Activated naive CD4-positive, alpha-beta T cell treated with anti-CD3 and anti-CD28 coated beads, Interleukin-2, amount 50 U/mL, for 24 hours (primary cell): ENCODE data around the gene C1QL1.

ENCODE experiments used
- H3K27ac Mint-ChIP-seq: one replicate; pipeline ENCODE4 v1.8.0; 2021; ENCODE audit warnings: mild to moderate bottlenecking, mixed read lengths
- H3K27me3 Mint-ChIP-seq: one replicate; pipeline ENCODE4 v1.8.0; 2021; ENCODE audit warnings: mixed read lengths
- H3K36me3 Mint-ChIP-seq: one replicate; pipeline ENCODE4 v1.8.0; 2021; ENCODE audit warnings: mixed read lengths
- H3K4me1 Mint-ChIP-seq: one replicate; pipeline ENCODE4 v1.8.0; 2021; ENCODE audit warnings: mixed read lengths
- H3K4me3 Mint-ChIP-seq: one replicate; pipeline ENCODE4 v1.8.0; 2021; ENCODE audit warnings: mild to moderate bottlenecking, mixed read lengths
- H3K9me3 Mint-ChIP-seq: one replicate; pipeline ENCODE4 v1.8.0; 2021; ENCODE audit warnings: mixed read lengths

Gene C1QL1

GRCh38 chr17:44997733-44998520 is 29.8 kb upstream of the C1QL1 start:
- H3K36me3 Mint-ChIP-seq: peaks cover 1% of the 10 kb centered on the region
- no peak overlapping the region for H3K4me3 Mint-ChIP-seq
- no peaks in the 10 kb centered on the region for H3K27me3 Mint-ChIP-seq
- no peaks in the 10 kb centered on the region for H3K9me3 Mint-ChIP-seq
- no peak overlapping the region for H3K27ac Mint-ChIP-seq
- H3K4me1 Mint-ChIP-seq: no peaks in the 10 kb centered on the region

GRCh38 chr17:44996304-44996703 is 28.2 kb upstream of the C1QL1 start:
- Mint-ChIP-seq H3K9me3 (no peaks in the 10 kb centered on the region), H3K4me1 (no peaks in the 10 kb centered on the region), H3K27ac (no peak overlapping the region), H3K27me3 (no peaks in the 10 kb centered on the region), H3K4me3 (no peak overlapping the region), H3K36me3 (peaks cover 1% of the 10 kb centered on the region)

GRCh38 chr17:44995436-44996001 is 27.4 kb upstream of the C1QL1 start:
- peaks cover 1% of the 10 kb centered on the region for H3K36me3 Mint-ChIP-seq
- H3K9me3 Mint-ChIP-seq: no peaks in the 10 kb centered on the region
- H3K27ac Mint-ChIP-seq: no peak overlapping the region
- no peak overlapping the region for H3K4me3 Mint-ChIP-seq
- H3K4me1 Mint-ChIP-seq: no peaks in the 10 kb centered on the region
- no peaks in the 10 kb centered on the region for H3K27me3 Mint-ChIP-seq

GRCh38 chr17:44992242-44992939 is 24.3 kb upstream of the C1QL1 start:
- Mint-ChIP-seq H3K27me3 (peaks cover 11% of the 10 kb centered on the region), H3K4me3 (no peak overlapping the region), H3K27ac (no peak overlapping the region), H3K4me1 (peaks cover 9% of the 10 kb centered on the region), H3K9me3 (no peaks in the 10 kb centered on the region), H3K36me3 (no peaks in the 10 kb centered on the region)

GRCh38 chr17:44990994-44991393 is 22.9 kb upstream of the C1QL1 start:
- Mint-ChIP-seq H3K4me1 (peaks cover 13% of the 10 kb centered on the region), H3K36me3 (no peaks in the 10 kb centered on the region), H3K27ac (no peak overlapping the region), H3K9me3 (no peaks in the 10 kb centered on the region), H3K27me3 (peaks cover 12% of the 10 kb centered on the region), H3K4me3 (no peak overlapping the region)

GRCh38 chr17:44989552-44990138 is 21.5 kb upstream of the C1QL1 start:
- Mint-ChIP-seq H3K36me3 (no peaks in the 10 kb centered on the region), H3K27me3 (peaks cover 14% of the 10 kb centered on the region), H3K9me3 (no peaks in the 10 kb centered on the region), H3K4me1 (peaks cover 13% of the 10 kb centered on the region), H3K4me3 (no peak overlapping the region), H3K27ac (no peak overlapping the region)

GRCh38 chr17:44988044-44988942 is 20.2 kb upstream of the C1QL1 start:
- Mint-ChIP-seq H3K27me3 (peaks cover 14% of the 10 kb centered on the region), H3K27ac (no peak overlapping the region), H3K4me1 (peaks cover 13% of the 10 kb centered on the region), H3K4me3 (no peak overlapping the region), H3K9me3 (no peaks in the 10 kb centered on the region), H3K36me3 (no peaks in the 10 kb centered on the region)

- no peak overlapping the region for H3K27ac Mint-ChIP-seq
- H3K27me3 Mint-ChIP-seq: peaks cover 11% of the 10 kb centered on the region
- no peaks in the 10 kb centered on the region for H3K36me3 Mint-ChIP-seq
- H3K9me3 Mint-ChIP-seq: no peaks in the 10 kb centered on the region
- peaks cover 12% of the 10 kb centered on the region for H3K4me1 Mint-ChIP-seq
- no peak overlapping the region for H3K4me3 Mint-ChIP-seq
Measured at GRCh38 chr17:44983563-44983962, 15.5 kb upstream of the C1QL1 start.

- Mint-ChIP-seq H3K4me3 (no peak overlapping the region), H3K4me1 (peaks cover 2% of the 10 kb centered on the region), H3K9me3 (no peaks in the 10 kb centered on the region), H3K36me3 (no peaks in the 10 kb centered on the region), H3K27me3 (peaks cover 5% of the 10 kb centered on the region), H3K27ac (no peak overlapping the region)
Measured at GRCh38 chr17:44982113-44982702, 14.1 kb upstream of the C1QL1 start.

- H3K9me3 Mint-ChIP-seq: no peaks in the 10 kb centered on the region
- H3K36me3 Mint-ChIP-seq: no peaks in the 10 kb centered on the region
- H3K4me1 Mint-ChIP-seq: no peaks in the 10 kb centered on the region
- peaks cover 4% of the 10 kb centered on the region for H3K27me3 Mint-ChIP-seq
- H3K27ac Mint-ChIP-seq: no peak overlapping the region
- H3K4me3 Mint-ChIP-seq: no peak overlapping the region
Measured at GRCh38 chr17:44981221-44981968, 13.3 kb upstream of the C1QL1 start.

- H3K9me3 Mint-ChIP-seq: no peaks in the 10 kb centered on the region
- no peaks in the 10 kb centered on the region for H3K36me3 Mint-ChIP-seq
- H3K4me3 Mint-ChIP-seq: no peak overlapping the region
- H3K4me1 Mint-ChIP-seq: no peaks in the 10 kb centered on the region
- peaks cover 3% of the 10 kb centered on the region for H3K27me3 Mint-ChIP-seq
- H3K27ac Mint-ChIP-seq: no peak overlapping the region
Measured at GRCh38 chr17:44979426-44979995, 11.4 kb upstream of the C1QL1 start.

- no peaks in the 10 kb centered on the region for H3K36me3 Mint-ChIP-seq
- no peak overlapping the region for H3K27ac Mint-ChIP-seq
- H3K27me3 Mint-ChIP-seq: peaks cover 3% of the 10 kb centered on the region
- H3K4me1 Mint-ChIP-seq: no peaks in the 10 kb centered on the region
- no peak overlapping the region for H3K4me3 Mint-ChIP-seq
- H3K9me3 Mint-ChIP-seq: no peaks in the 10 kb centered on the region
Measured at GRCh38 chr17:44978807-44979206, 10.7 kb upstream of the C1QL1 start.

GRCh38 chr17:44977814-44978550 is 9.9 kb upstream of the C1QL1 start:
- Mint-ChIP-seq H3K27me3 (peaks cover 3% of the 10 kb centered on the region), H3K36me3 (no peaks in the 10 kb centered on the region), H3K9me3 (no peaks in the 10 kb centered on the region), H3K27ac (no peak overlapping the region), H3K4me1 (no peaks in the 10 kb centered on the region), H3K4me3 (no peak overlapping the region)
